Stimulated activated CD8-positive, alpha-beta memory T cell treated with anti-CD3 and anti-CD28 coated beads, Interleukin-2, amount 100 ng/mL, for 1 hour (primary cell): Measurements from ENCODE around the gene RHOBTB1.
A peak's percentile ranks its signal among the peaks of the same experiment; 100 is the strongest.

ENCODE experiments used
- DNase-seq, 2 donors: peaks; one replicate each; pipeline ENCODE4 v3.0.0-alpha.2; 2020; ENCODE audit warnings: low read depth in 2 of 2

The RHOBTB1 gene

DNA sequence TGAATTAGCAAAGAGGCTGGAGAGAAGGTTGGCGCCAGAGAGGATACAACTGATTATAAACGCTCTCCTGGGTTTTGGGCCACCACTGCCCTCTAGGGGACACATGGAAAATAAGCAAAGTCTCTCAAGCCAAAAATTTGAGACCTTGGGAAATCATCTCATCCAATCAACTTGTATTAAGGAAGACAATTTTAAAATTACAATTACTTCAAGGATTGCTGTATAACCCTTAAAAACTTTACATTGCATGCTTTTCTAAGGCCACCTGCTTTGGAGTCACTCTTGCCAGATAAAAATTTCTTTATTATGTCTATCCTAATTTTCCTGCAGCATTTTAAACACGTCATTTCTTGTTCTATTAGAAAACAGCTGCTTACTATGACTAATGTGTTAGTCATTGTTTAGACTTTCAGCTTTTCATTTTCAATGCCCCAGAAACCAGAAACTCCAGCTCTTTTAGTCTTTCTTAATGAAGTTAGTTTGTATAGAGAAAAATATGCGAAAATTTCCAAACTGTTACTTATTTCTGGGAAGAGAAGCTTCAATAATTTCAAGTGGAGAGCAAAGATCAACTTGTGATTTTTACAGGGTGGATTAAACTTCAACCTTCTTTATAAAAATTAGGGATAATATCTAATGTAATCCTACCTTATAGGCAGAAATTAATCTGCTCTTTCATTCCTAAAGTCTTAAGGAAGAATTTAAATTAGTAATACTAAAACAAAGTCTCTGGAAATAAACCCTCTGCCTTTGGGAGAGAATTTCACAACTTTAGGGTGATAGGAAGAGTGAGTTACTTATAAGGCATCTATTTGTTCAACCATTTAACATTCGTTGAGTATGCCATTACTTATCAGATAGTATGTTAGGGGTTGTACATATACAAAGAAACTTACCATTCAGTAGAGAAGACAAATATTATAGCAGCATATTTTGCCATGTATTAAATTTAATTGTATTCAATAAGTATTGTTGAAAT is 20.6 kb upstream of the RHOBTB1 start:
- peak in 1 of 2 donors; percentile 8 for DNase-seq

DNA sequence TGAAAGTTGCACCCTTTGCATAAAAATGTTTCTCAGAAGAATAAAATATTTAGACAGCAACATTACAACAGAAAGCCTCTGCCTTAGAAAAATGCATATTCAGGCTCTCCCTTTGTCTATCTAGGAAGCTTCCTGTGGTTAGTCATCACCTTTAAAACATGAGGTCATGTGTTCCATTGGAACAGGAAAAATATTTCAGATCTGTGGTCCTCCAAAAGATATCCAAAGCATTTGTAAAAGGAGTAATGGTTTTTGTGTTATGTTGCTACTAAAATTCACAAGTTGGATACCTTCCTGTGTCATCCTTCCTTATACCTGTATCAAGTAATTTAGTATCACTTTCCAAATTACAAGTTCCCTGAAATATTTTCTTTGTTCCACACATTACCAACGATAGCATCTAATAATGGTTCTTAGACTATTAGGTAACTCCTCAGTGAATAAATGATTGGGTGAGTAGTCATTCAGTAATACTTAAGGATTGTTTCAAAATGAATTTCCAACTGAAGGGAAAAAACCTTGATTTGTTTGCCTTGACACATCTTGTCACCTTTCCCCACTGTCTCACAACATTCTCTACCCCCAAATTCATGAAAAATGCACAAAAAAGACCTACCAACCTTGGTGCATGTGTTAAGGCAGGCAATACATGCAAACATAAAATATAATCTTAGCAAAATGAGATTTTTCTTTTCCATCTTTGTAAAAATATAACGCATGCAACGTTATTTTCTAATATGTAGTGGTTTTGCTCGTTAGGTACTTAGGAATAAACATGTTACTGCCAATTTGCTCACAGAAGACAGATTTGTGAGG is 19.7 kb upstream of the RHOBTB1 start:
- DNase-seq, result no peak

DNA sequence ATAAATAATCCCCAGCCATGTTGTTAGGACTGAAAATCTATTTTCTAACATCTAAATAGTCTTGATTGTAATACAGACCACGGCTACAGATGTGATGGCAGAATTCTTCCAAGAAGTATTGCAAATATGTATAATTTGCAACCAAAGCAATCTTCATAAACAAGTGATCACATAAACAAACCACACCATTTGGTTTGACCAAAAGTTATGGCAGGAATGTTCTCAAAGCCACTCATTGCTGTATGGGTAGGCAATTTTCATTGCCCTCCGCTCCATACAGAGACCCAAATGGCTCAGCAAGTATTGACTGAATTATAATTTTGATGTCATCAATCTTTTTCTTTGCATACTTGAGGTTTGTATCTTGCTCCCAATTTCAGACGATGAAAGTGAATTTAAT is 19.0 kb upstream of the RHOBTB1 start:
- no peak for DNase-seq

- no peak for DNase-seq
Observed at GRCh38 chr10:60960913-60961312, 16.9 kb upstream of the RHOBTB1 start.

DNA sequence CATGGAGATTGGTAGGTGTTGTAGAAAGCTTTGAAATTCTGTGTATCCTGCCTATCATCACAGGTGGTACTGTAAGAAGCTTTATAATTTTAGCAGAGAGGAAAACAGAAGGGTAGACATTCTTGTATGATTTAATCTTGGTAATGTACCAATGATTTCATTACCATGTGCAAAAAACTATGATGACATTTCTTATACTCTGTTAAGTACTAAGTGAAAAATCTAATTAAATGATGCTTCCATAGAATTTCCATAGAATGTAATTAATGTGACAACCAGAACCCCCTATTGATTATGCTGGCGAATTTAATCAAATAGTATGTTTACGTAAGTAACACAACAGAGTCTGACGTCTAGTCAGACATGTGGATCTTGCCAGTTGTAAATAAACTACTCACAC is 16.0 kb upstream of the RHOBTB1 start:
- no peak for DNase-seq

DNA sequence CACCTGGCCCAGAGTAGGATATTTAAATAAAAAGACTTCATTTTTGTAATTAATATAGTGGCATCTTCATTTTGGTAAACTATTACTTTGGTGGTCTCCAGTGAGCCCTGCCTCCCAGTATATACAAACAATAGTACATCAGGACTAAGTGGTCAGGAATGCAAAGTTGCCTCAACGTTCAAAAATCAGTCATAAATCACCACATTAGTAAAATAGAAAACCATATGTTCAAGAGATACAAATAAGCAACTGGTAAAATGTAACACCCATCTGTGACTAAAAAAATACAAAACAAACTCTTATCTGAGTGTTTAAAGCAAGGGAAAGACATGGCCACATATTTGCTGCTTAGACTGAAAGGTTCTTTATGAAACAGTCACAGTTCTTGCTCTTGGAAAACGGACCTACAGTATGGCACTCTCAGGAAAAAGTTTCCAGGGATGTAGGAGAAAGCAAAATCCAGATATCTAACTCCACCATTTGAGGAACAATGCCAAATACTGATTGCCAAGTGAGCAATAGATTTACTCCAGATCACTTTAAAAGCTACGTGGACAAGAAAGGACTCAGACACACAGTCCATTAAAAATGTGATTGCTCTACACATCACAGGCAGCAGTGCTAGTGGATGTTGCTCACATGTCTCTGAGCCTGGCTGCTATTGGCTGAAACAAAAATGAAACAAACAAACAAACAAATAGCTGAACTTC is 15.1 kb upstream of the RHOBTB1 start:
- no peak for DNase-seq

GRCh38 chr10:60957667-60958221 is 13.8 kb upstream of the RHOBTB1 start:
- no peak for DNase-seq

- no peak for DNase-seq
Observed at GRCh38 chr10:60955957-60956425, 12.0 kb upstream of the RHOBTB1 start.

- no peak for DNase-seq
Observed at GRCh38 chr10:60955316-60955715, 11.3 kb upstream of the RHOBTB1 start.

GRCh38 chr10:60954035-60954434 is 10.1 kb upstream of the RHOBTB1 start:
- DNase-seq, result no peak

- no peak for DNase-seq
Observed at GRCh38 chr10:60953420-60953819, 9.4 kb upstream of the RHOBTB1 start.

DNA sequence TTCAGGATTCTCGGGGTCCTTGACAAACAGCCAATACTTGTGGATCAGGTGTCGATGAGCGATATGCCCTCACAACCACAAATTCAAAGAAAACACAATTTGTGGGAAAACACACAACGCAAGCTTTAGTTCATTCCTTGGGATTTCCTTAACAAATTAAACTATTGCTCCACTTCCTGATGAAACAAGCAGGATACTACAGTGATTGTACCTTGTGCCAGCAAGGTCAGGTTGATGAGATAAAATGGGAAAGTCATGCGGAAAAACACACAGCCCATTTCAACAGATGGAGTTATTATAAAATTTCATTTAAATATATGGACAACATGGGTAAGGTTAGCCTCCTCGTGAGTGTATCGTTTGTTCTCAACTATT is 8.8 kb upstream of the RHOBTB1 start:
- DNase-seq, result no peak

DNA sequence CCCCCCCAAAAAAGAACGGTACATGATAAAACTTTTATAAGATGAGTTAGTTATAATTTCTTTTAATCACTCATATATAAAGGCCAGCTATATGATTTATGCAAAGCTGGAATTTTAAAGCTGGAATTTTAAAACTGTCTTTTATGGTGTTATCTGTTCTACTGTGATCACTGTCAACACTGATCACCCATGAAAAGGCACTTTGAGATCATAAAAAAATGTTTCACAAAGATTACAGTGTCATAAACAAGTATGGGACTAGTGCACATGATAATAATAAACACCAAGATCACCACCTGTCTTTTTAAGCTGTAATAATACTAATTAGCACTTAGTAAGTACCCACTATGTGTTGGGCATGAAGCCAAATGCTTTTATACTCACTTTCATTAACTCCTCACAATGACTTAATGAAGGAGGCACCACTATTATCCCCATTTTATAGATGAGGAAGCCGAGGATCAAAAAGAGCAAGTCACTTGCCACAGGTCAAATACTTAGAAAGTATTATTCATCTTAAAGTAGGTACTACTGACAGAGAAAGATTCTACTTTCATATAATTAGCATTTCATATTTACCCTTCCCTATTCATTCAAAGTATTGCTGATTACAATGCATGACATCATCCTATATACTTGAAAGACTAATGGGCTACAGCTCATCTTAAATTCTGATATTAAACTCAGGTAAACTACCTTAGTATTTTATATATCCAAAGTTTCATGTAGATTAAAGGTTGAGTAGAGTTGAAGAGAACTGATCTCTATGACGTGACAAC is 8.3 kb upstream of the RHOBTB1 start:
- no peak for DNase-seq

DNA sequence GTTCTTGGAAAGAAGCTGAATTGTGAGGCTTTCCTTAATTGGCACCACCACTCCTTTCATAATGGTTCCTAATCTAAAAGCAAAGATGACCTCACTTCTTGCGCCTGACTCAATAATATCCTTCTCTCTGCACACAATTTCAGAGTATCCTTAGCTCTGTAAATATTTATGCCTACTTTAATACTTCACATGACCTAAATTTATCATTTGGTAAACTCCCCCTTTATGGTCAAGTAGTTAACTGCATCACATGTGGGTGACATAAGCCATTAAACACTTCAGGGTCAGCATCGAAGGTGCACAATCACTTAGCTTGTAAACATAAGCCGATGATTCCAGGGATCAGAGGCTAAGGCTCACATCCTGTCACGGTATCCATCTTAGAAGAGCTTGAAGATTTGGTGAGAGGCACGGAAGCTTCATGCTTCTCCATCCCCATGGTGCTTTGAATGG is 7.3 kb upstream of the RHOBTB1 start:
- no peak for DNase-seq

GRCh38 chr10:60950300-60950699 is 6.3 kb upstream of the RHOBTB1 start:
- DNase-seq, result no peak

DNA sequence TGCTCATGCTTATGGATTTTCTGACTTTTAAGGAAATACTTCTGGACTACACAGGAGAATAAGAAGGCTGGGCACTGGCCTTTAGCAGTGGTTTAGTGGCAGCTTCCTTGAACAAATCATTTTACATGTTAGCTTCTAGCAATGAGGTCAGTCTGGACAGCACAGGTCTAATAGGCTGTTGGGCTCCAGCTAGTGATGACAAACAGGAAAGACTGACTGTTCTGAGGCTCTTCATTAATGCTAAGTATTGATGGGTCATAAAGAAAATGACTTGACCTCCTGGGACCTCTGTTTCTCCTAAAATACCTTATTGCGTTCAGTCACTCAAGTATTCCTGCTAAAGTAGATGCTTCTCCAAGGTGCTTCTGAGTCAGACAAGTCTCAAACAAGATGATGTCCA is 4.9 kb upstream of the RHOBTB1 start:
- no peak for DNase-seq

- DNase-seq, result no peak
Observed at GRCh38 chr10:60944910-60945297, 919 bp upstream of the RHOBTB1 start.

- no peak for DNase-seq
Observed at GRCh38 chr10:60943316-60944057, 498 bp downstream of the RHOBTB1 start.

GRCh38 chr10:60942788-60943315 is 1.1 kb downstream of the RHOBTB1 start:
- no peak for DNase-seq
